ENCODE data around the gene CD44.

CD44 gene

DNA sequence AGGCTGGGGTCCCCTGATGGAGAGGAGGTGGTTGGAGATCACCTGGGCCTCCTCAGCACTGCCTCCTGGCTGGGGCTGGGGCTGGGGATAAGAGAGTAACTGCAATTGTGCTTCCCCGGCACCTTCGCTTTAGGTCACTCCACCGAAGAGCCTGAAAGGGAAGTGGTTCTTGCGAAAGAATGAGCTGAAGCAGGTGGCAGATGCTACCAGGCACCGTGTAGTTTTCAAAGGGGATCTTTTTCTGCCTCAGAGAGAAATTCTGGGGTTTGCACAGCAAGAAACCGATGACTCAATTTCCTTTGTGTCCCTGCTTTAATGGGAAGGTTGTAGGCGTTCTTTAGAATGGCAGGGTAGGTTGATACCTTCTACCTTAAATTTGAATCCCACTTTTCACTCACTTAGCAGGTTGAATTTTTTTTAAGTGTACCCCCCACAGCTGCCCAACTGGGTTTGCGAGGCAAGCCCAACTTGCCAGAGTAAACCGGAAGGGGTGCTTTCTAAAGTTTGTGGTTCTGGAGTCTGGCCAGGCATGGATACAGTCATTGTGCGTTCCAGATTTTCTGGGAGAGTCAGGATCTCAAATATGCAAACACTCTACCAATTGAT lies 5.3 kb downstream of the CD44 start:
- H3K9me3 ChIP-seq (ENCODE audit: control insufficient read depth, low read length): no peaks in the 10 kb centered on the region
- H3K4me3 ChIP-seq (ENCODE audit: low read length): no peak overlapping the region
- H3K27me3 ChIP-seq (ENCODE audit: control insufficient read depth, insufficient read depth, low read length): no peaks in the 10 kb centered on the region
- peaks cover 66% of the 10 kb centered on the region for H3K4me1 ChIP-seq (ENCODE audit: control insufficient read depth, insufficient read depth, low read length)
- no peak overlapping the region for H3K9ac ChIP-seq (ENCODE audit: low read length)
- H3K36me3 ChIP-seq (ENCODE audit: control insufficient read depth, insufficient read depth, low read length): no peaks in the 10 kb centered on the region

GRCh38 chr11:35144806-35145205 lies 5.8 kb downstream of the CD44 start:
- Histone ChIP-seq H3K4me1 (ENCODE audit: control insufficient read depth, insufficient read depth, low read length) (peaks cover 63% of the 10 kb centered on the region), H3K4me3 (ENCODE audit: low read length) (no peak overlapping the region), H3K9me3 (ENCODE audit: control insufficient read depth, low read length) (no peaks in the 10 kb centered on the region), H3K9ac (ENCODE audit: low read length) (no peak overlapping the region), H3K27me3 (ENCODE audit: control insufficient read depth, insufficient read depth, low read length) (no peaks in the 10 kb centered on the region), H3K36me3 (ENCODE audit: control insufficient read depth, insufficient read depth, low read length) (no peaks in the 10 kb centered on the region)

GRCh38 chr11:35145271-35145670 lies 6.3 kb downstream of the CD44 start:
- Histone ChIP-seq H3K36me3 (ENCODE audit: control insufficient read depth, insufficient read depth, low read length) (no peaks in the 10 kb centered on the region), H3K4me3 (ENCODE audit: low read length) (no peak overlapping the region), H3K4me1 (ENCODE audit: control insufficient read depth, insufficient read depth, low read length) (peaks cover 60% of the 10 kb centered on the region), H3K9me3 (ENCODE audit: control insufficient read depth, low read length) (no peaks in the 10 kb centered on the region), H3K27me3 (ENCODE audit: control insufficient read depth, insufficient read depth, low read length) (no peaks in the 10 kb centered on the region), H3K9ac (ENCODE audit: low read length) (no peak overlapping the region)

DNA sequence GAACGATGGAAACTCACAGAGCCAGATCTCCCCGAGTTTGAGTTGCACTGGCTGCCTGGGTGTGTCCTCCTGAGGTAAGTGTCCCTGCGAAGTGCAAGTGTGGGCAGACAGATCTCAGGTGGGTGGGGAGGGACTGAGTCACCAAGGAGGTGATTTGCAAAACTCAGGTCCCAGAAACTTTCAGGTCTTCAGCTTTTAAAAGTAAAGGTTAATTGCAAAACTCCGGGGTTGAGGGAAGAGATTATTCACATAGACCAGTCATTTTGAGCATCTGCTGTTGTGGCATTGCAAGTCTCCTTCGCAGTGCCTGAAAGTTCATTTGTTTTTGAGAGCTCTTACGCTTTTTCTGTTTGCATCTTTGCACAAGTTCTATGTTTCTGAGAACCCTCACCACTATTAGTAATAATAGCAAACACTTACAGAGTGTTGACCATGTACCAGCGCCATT lies 7.1 kb downstream of the CD44 start:
- Histone ChIP-seq H3K27me3 (ENCODE audit: control insufficient read depth, insufficient read depth, low read length) (no peaks in the 10 kb centered on the region), H3K9ac (ENCODE audit: low read length) (no peak overlapping the region), H3K36me3 (ENCODE audit: control insufficient read depth, insufficient read depth, low read length) (no peaks in the 10 kb centered on the region), H3K4me1 (ENCODE audit: control insufficient read depth, insufficient read depth, low read length) (peaks cover 53% of the 10 kb centered on the region), H3K4me3 (ENCODE audit: low read length) (no peak overlapping the region), H3K9me3 (ENCODE audit: control insufficient read depth, low read length) (no peaks in the 10 kb centered on the region)

DNA sequence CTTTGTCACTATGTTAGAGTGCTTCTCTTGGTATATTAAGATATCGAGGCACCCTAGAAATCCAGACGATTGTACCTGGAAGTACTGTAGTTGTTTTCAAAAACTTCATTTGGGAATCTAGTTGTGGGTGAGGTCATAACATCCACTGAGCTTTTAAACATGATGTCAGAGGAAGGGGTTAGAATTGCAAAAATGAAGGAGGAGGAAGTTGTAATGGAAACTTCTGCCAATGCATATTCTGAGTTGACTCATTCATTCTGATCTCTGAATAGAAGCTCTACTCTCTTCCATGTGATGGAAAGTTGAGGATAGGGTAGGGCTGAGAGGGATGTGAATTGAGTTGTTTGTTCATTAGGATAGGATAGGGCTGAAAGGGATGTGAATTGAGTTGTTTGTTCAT lies 7.7 kb downstream of the CD44 start:
- Histone ChIP-seq H3K36me3 (ENCODE audit: control insufficient read depth, insufficient read depth, low read length) (no peaks in the 10 kb centered on the region), H3K9me3 (ENCODE audit: control insufficient read depth, low read length) (no peaks in the 10 kb centered on the region), H3K9ac (ENCODE audit: low read length) (no peak overlapping the region), H3K4me1 (ENCODE audit: control insufficient read depth, insufficient read depth, low read length) (peaks cover 49% of the 10 kb centered on the region), H3K4me3 (ENCODE audit: low read length) (no peak overlapping the region), H3K27me3 (ENCODE audit: control insufficient read depth, insufficient read depth, low read length) (no peaks in the 10 kb centered on the region)

DNA sequence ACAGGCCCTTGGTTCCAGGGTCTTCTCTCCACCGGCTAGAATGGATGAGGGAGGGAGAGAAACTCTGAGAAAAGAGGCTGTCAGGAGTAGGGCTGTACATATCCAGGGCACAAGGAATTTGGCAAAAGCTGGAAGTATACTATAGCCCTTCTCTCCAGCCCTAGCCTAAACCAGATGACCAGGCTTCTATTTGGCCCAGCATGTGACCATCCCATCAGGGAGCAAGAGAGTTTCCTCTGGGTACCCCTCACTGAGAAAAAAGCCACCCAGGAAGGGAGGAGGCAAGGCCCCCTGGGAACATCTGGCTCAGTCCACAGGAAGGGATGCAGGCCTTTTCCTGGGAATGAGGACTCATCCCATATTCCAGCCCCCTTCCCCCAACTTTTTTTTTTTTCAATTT lies 8.3 kb downstream of the CD44 start:
- Histone ChIP-seq H3K9me3 (ENCODE audit: control insufficient read depth, low read length) (no peaks in the 10 kb centered on the region), H3K4me3 (ENCODE audit: low read length) (no peak overlapping the region), H3K36me3 (ENCODE audit: control insufficient read depth, insufficient read depth, low read length) (no peaks in the 10 kb centered on the region), H3K27me3 (ENCODE audit: control insufficient read depth, insufficient read depth, low read length) (no peaks in the 10 kb centered on the region), H3K4me1 (ENCODE audit: control insufficient read depth, insufficient read depth, low read length) (peaks cover 48% of the 10 kb centered on the region), H3K9ac (ENCODE audit: low read length) (no peak overlapping the region)

DNA sequence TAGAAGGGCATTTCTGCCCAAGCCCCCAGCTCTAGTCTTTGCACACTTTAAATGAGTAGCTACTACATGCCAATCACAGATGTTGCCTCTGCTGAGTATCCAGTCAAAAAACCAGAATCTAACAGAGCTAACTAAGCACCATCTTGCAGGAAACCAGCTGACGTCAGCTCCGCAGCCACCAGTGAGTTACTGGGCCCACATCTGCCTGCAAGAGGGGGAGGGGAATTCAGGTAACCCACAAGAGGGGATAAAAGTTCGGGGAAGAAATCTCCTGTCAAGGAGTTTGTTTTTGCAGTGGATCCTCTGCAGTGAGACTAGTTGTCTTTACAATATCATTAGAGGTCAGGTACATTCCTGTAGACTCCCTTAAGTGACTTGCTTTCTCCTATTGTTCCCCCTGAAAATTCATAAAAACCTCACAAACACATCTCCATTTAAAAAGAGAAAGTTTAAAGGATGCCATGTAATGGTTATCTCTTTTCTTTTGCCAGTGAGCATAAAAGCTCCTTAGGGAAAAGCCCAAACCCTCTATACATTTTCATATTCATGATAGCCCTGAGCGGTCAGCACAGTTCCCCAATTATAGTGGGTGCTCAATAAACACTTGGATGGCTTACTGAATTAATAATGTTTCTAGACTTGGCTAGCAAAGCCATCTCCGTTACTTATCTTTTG lies 9.3 kb downstream of the CD44 start:
- Histone ChIP-seq H3K9ac (ENCODE audit: low read length) (no peak overlapping the region), H3K9me3 (ENCODE audit: control insufficient read depth, low read length) (no peaks in the 10 kb centered on the region), H3K27me3 (ENCODE audit: control insufficient read depth, insufficient read depth, low read length) (no peaks in the 10 kb centered on the region), H3K4me3 (ENCODE audit: low read length) (no peak overlapping the region), H3K36me3 (ENCODE audit: control insufficient read depth, insufficient read depth, low read length) (no peaks in the 10 kb centered on the region), H3K4me1 (ENCODE audit: control insufficient read depth, insufficient read depth, low read length) (peaks cover 45% of the 10 kb centered on the region)

- Histone ChIP-seq H3K9me3 (ENCODE audit: control insufficient read depth, low read length) (no peaks in the 10 kb centered on the region), H3K27me3 (ENCODE audit: control insufficient read depth, insufficient read depth, low read length) (no peaks in the 10 kb centered on the region), H3K9ac (ENCODE audit: low read length) (no peak overlapping the region), H3K36me3 (ENCODE audit: control insufficient read depth, insufficient read depth, low read length) (no peaks in the 10 kb centered on the region), H3K4me1 (ENCODE audit: control insufficient read depth, insufficient read depth, low read length) (peaks cover 24% of the 10 kb centered on the region), H3K4me3 (ENCODE audit: low read length) (no peak overlapping the region)
Measured at GRCh38 chr11:35150454-35150853, 11.5 kb downstream of the CD44 start.

DNA sequence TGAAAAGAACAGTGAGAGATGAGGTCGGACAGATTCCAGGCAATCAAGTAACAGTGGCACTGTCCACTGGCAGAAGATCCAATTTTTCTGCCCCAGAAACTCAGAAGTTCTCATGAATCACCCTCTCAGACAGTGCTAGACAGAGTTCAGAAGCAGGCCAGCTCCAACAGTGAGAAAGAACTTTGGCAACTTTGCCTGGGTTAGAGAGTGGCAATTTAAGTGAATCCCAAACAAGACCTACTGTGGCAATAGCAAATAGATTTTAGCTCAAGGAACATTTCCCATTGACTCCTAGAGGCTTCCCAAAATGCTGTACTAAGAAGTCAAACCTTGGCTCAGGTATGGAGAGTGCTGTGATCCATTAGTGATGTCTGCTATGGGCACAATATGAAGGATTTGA lies 12.3 kb downstream of the CD44 start:
- H3K9me3 ChIP-seq (ENCODE audit: control insufficient read depth, low read length): no peaks in the 10 kb centered on the region
- no peaks in the 10 kb centered on the region for H3K36me3 ChIP-seq (ENCODE audit: control insufficient read depth, insufficient read depth, low read length)
- no peak overlapping the region for H3K4me3 ChIP-seq (ENCODE audit: low read length)
- peaks cover 16% of the 10 kb centered on the region for H3K4me1 ChIP-seq (ENCODE audit: control insufficient read depth, insufficient read depth, low read length)
- H3K27me3 ChIP-seq (ENCODE audit: control insufficient read depth, insufficient read depth, low read length): no peaks in the 10 kb centered on the region
- H3K9ac ChIP-seq (ENCODE audit: low read length): no peak overlapping the region

DNA sequence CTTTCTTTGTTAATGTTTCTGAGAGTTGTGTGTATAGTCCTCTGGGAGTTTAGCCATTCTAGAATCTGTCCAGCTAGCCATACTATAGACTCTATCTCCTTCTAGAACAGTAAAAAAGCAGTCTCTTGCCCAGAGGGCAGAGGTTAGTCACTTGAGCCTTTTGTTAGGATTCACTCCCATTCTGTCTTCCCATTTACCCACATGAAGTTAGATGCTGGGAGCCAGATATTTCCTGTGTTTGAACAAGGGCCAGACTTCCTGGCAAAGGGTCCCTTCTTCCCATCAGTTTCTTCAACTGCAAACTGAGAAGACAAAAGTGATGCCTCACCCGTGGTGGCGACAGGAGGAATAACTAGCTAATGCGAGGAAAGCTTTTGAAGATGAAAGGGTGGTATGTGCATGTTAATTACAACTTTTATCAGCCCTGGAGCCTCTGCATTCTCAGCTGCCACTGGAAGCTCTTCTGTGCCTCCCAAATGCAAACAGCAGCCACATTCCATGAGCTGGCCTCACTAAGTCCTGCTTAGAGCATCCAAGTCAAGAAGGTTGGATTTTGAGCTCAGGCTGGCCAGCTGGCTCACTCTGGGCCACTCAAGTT lies 12.8 kb downstream of the CD44 start:
- Histone ChIP-seq H3K9me3 (ENCODE audit: control insufficient read depth, low read length) (no peaks in the 10 kb centered on the region), H3K4me1 (ENCODE audit: control insufficient read depth, insufficient read depth, low read length) (peaks cover 10% of the 10 kb centered on the region), H3K27me3 (ENCODE audit: control insufficient read depth, insufficient read depth, low read length) (no peaks in the 10 kb centered on the region), H3K4me3 (ENCODE audit: low read length) (no peak overlapping the region), H3K36me3 (ENCODE audit: control insufficient read depth, insufficient read depth, low read length) (no peaks in the 10 kb centered on the region), H3K9ac (ENCODE audit: low read length) (no peak overlapping the region)

- H3K9ac ChIP-seq (ENCODE audit: low read length): no peak overlapping the region
- no peaks in the 10 kb centered on the region for H3K36me3 ChIP-seq (ENCODE audit: control insufficient read depth, insufficient read depth, low read length)
- no peaks in the 10 kb centered on the region for H3K9me3 ChIP-seq (ENCODE audit: control insufficient read depth, low read length)
- no peaks in the 10 kb centered on the region for H3K27me3 ChIP-seq (ENCODE audit: control insufficient read depth, insufficient read depth, low read length)
- H3K4me1 ChIP-seq (ENCODE audit: control insufficient read depth, insufficient read depth, low read length): peaks cover 5% of the 10 kb centered on the region
- no peak overlapping the region for H3K4me3 ChIP-seq (ENCODE audit: low read length)
Measured at GRCh38 chr11:35152575-35152974, 13.6 kb downstream of the CD44 start.

- H3K36me3 ChIP-seq (ENCODE audit: control insufficient read depth, insufficient read depth, low read length): no peaks in the 10 kb centered on the region
- peaks cover 7% of the 10 kb centered on the region for H3K4me1 ChIP-seq (ENCODE audit: control insufficient read depth, insufficient read depth, low read length)
- no peak overlapping the region for H3K4me3 ChIP-seq (ENCODE audit: low read length)
- no peak overlapping the region for H3K9ac ChIP-seq (ENCODE audit: low read length)
- no peaks in the 10 kb centered on the region for H3K27me3 ChIP-seq (ENCODE audit: control insufficient read depth, insufficient read depth, low read length)
- H3K9me3 ChIP-seq (ENCODE audit: control insufficient read depth, low read length): no peaks in the 10 kb centered on the region
Measured at GRCh38 chr11:35153280-35153679, 14.3 kb downstream of the CD44 start.
